ENCODE data around the gene KIRREL3. TPM values are rescaled to one million over a fixed set of nuclear protein-coding genes. Genes with fewer than 3 reads are reported as not detected.

KIRREL3 gene
- total RNA-seq, 1 experiment from 2014 or later = 0.44 TPM

GRCh38 chr11:126431401-126432064 is 569.0 kb downstream of the KIRREL3 start:
- no peaks in the 10 kb centered on the region for H3K9me2 ChIP-seq (replicated peaks; ENCODE audit: low read length)
- no peaks in the 10 kb centered on the region for H3K79me2 ChIP-seq (ENCODE audit: low read length)
- ChIA-PET CTCF (interaction anchor here (0.5 to 1.3 kb wide), 5 partner anchors 9 to 549 kb away, joined by 3 to 7 read pairs (median 4); no protein-coding TSS in a partner anchor), POLR2A (ENCODE audit: unreplicated experiment) (interaction anchor here (0.5 to 0.7 kb wide), 5 partner anchors 10 to 1808 kb away, joined by 3 to 6 read pairs (median 3); no protein-coding TSS in a partner anchor)
- peak overlapping the region; percentile 57 for H2AFZ ChIP-seq (ENCODE audit: low read length)
- TF ChIP-seq CTCF (conservative IDR thresholded peaks at IDR 0.05; ENCODE audit: low read depth, low read length) (no peak), EZH2 (IDR thresholded peaks at IDR 0.05; ENCODE audit: low read length, unreplicated experiment) (no peak), EZH2phosphoT487 (IDR thresholded peaks at IDR 0.05; ENCODE audit: borderline replicate concordance, low read length) (no peak)
- no peaks in the 10 kb centered on the region for H4K20me1 ChIP-seq (ENCODE audit: low read length)
- H3F3A ChIP-seq (ENCODE audit: low read length, unreplicated experiment) = no peaks in the 10 kb centered on the region
- DNase-seq (peak; percentile 98), ATAC-seq (peak; percentile 86)
- peak overlapping the region; percentile 93 for H3K27ac ChIP-seq (ENCODE audit: low read length)
- H3K9me3 ChIP-seq (ENCODE audit: low read length) = no peaks in the 10 kb centered on the region
- TSS peak; percentile 77 for BruUV-seq (replicated peaks)
- peaks cover 25% of the 10 kb centered on the region for H3K4me1 ChIP-seq (ENCODE audit: insufficient read depth, low read length)
- peak overlapping the region; percentile 63 for H3K4me2 ChIP-seq (ENCODE audit: low read length)
- no peaks in the 10 kb centered on the region for H3K27me3 ChIP-seq (ENCODE audit: low read length)
- H3K36me3 ChIP-seq (ENCODE audit: low read depth, low read length) = no peaks in the 10 kb centered on the region
- intact Hi-C loops (cut with micrococcal nuclease) = loop anchor here (1.0 to 2.0 kb wide), 4 partner anchors 28 to 121 kb away; partner anchors contain the start of gene ST3GAL4
- H3K9ac ChIP-seq (ENCODE audit: low read length) = peak overlapping the region; percentile 80
- H3K4me3 ChIP-seq (ENCODE audit: low read length) = no peak overlapping the region

GRCh38 chr11:126430581-126431335 is 569.8 kb downstream of the KIRREL3 start:
- no peak for TF ChIP-seq CTCF (conservative IDR thresholded peaks at IDR 0.05; ENCODE audit: low read depth, low read length)
- no peak for TF ChIP-seq EZH2 (IDR thresholded peaks at IDR 0.05; ENCODE audit: low read length, unreplicated experiment)
- no peak for TF ChIP-seq EZH2phosphoT487 (IDR thresholded peaks at IDR 0.05; ENCODE audit: borderline replicate concordance, low read length)
- Histone ChIP-seq H3K9me3 (ENCODE audit: low read length) (no peaks in the 10 kb centered on the region), H3K27ac (ENCODE audit: low read length) (peak overlapping the region; percentile 93), H3K9ac (ENCODE audit: low read length) (peak overlapping the region; percentile 80), H3K9me2 (replicated peaks; ENCODE audit: low read length) (no peaks in the 10 kb centered on the region), H3K79me2 (ENCODE audit: low read length) (no peaks in the 10 kb centered on the region), H3K36me3 (ENCODE audit: low read depth, low read length) (no peaks in the 10 kb centered on the region), H3K4me3 (ENCODE audit: low read length) (no peak overlapping the region), H3K27me3 (ENCODE audit: low read length) (no peaks in the 10 kb centered on the region), H3K4me2 (ENCODE audit: low read length) (peak overlapping the region; percentile 63; the same call in 1 of the 2 replicates), H2AFZ (ENCODE audit: low read length) (no peak overlapping the region), H3F3A (ENCODE audit: low read length, unreplicated experiment) (no peaks in the 10 kb centered on the region), H4K20me1 (ENCODE audit: low read length) (no peaks in the 10 kb centered on the region), H3K4me1 (ENCODE audit: insufficient read depth, low read length) (peaks cover 25% of the 10 kb centered on the region)
- intact Hi-C loops (cut with micrococcal nuclease) = loop anchor here (1.0 to 2.0 kb wide), 4 partner anchors 27 to 120 kb away; partner anchors contain the start of gene ST3GAL4
- ChIA-PET CTCF (no interaction called here), POLR2A (ENCODE audit: unreplicated experiment) (no interaction called here)
- DNase-seq = peak; percentile 56
- no TSS peak for BruUV-seq (replicated peaks)
- peak; percentile 20; the same call in 1 of the 2 replicates for ATAC-seq

All from PC-3 (cell line).